SH-SY5Y (cell line): Measurements from ENCODE around the gene GNAL.

Experiments used
- GATA2 ChIP-seq: IDR thresholded peaks from 2 replicates; pipeline ENCODE4 v1.6.1; 2011; ENCODE audit warnings: mild to moderate bottlenecking, low read depth, low read length
- GATA3 ChIP-seq: IDR thresholded peaks from 2 replicates; pipeline ENCODE4 v1.6.1; 2011; ENCODE audit warnings: low read depth, mild to moderate bottlenecking, low read length, moderate library complexity

Gene GNAL

DNA sequence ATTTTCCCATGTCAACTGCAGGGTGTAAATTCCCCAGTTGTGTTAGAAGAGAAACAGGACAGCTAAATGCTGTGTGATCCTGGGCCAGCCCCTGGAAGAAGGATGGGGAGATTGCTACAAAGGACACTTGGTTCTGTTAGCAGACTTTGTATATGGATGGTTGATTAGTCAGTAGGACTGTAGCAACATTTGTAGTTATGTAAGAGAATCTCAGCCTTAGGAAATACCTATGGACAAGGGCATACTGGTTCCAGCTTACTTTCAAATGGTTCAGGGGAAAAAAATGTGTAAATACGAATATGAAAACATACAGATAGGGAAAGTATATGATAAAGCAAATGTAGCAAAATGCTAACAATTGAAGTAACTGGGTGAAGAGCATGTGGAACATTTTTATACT, 47.6 kb downstream of the GNAL start:
- TF ChIP-seq GATA2 (no peak), GATA3 (no peak)

DNA sequence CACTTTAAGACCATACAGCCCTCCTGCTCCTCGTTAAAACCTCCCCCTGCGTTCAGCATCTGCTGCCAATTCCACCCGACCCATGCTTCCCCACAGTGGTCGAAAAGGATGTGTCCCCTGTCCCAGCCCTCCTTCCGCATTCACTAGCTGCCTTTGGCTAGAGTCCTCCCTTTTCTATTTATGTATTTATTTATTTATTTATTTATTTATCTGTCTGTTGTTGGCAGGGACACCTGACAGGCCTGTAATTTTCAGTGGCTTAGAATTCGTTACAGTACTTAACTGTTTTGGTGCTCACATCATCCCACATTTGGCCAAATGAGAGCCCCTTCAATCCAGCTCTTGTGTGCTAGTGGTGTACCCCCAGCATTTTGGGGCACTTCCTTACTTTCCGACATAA, 50.8 kb downstream of the GNAL start:
- TF ChIP-seq GATA3 (no peak), GATA2 (no peak)

DNA sequence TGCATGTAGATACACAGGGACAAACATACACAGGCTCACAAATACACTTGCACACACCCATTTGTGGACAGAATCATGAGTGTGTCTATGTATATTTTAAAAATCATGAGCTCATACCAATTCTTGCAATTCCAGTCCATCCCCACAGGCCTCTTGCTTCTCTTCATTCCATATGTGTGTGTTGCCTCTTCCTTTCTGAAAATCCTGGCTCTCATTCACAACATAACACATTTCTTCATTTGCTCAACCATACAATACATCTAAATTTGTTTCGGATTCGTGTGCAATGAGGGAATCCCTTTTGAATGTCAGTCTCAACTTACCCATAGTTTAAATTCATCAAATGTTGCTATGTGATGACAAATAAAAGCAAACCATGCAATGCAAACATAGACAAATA, 51.4 kb downstream of the GNAL start:
- no peak for TF ChIP-seq GATA3

DNA sequence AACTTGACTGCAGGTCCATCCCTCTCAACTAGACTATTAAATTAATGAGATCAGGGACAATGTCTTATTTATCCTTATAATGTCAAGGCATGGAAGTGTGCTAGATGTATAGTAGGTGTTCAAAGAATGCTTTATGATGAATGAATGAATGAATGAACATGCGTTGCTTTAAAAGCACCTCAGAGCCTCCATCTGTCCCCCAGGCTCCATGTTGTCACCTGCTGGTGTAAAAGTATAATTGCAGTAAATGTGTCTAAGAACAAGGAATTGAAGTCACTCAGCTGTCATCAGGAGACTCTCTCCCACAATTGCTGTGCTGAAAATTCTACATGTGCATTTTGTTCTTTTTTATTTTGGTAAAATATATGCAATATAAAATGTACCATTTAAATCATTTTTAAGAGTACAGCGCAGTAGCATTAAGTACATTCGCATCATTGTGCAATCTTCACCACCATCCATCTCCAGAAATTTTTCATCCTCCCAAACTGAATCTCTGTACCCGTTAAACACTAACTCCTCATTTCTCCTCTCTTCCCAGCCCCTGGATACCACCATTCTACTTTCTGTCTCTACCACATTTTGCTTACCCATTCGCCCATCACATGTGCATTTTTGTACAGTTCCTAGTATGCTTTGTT, 52.6 kb downstream of the GNAL start:
- TF ChIP-seq GATA3 (no peak), GATA2 (no peak)

DNA sequence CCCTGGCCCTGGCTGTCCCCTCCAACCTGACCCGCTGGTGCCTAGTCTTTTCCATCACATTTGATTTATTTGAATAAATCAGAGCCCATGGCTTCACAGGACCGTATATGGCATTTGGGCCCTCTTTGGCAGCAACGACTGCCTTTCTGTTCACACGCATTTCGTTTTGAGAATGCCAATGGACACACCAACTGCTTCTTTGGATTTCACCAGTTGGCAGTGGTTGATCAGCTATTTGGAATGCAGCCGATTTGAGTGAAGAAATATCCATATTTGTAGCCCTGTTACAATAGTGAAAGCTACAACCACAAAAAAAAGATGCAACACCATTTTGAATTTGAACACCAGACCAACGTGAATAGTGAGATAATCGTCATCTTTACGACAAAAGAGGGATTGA, 56.5 kb downstream of the GNAL start:
- no peak for TF ChIP-seq GATA3
- TF ChIP-seq GATA2: no peak

DNA sequence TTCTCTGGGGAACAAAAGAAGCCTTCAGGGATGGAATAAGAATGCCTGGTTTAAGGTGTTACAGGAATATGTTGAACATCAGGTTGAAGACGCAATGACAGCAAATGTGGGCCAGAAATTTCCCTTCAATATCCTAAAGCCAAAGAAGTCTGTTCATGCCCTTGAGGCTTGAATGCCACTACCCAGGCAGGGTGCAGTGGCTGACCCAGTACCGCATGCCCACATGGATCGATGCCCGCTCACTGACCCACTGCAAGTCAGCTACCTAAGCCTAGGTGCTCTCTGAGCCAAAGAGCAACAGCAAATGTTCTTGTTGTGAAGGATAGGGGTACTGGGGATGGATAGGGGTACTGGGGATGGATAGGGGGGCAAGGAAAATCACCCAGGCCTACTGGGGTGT, 58.2 kb downstream of the GNAL start:
- TF ChIP-seq GATA3: no peak
- TF ChIP-seq GATA2: no peak

DNA sequence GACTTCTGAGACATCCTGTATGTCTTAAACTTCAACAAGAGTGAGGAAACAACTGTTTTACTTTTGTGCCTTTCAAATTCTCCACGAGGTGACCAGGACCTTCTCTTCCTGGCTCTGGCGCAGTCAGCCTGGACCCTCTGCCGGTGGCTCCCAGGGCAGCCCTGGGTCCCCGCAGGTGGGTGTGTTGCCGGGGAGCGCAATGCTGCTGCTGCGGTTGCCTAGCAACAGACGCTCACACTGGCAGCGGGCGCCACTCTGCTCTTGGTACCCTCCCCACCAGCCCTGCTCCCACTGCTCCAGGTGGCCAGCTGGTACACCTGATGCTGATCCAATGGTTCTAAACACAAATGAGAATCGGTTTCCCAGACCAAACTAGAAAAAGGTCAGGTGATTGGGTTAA, 58.7 kb downstream of the GNAL start:
- TF ChIP-seq GATA2 (no peak), GATA3 (no peak)

DNA sequence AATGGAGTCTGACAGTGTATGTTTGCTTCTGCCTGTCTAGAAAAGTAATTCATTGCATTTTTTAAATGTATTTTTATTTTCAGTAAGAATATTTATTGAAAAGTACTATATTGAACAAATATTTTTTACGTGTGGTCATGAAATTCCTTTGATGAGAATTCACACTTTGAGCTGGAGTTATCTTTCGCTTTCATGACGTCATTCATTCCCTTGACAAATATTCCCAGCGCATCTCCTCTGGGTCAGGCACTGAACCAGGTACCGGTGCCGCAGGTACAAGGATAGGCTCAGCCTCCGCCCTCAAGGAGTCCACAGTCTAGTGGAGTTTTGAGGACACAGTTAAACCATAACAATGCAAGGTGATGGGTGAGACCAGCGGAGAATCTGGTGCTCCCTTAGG, 60.2 kb downstream of the GNAL start:
- TF ChIP-seq GATA2: no peak
- no peak for TF ChIP-seq GATA3

DNA sequence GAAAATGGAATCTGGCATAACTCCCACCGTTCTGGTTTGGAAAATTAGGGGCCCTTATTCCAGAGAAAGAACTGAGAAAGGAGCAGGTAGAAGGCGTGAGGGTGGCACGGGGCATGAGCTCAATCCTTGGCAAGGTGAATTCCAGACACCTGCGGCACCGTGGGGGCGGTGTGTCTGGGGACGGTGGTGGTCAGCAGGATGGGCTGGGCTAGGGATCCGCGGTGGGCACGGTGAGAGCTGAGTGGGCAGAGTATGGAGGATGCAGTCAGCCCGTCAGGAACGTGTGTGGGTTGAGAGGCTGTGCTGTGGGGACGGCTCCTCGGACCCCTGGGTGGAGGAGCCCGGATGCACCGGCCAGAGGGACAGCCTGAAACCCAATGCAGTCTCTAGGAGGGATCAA, 61.1 kb downstream of the GNAL start:
- TF ChIP-seq GATA3 (no peak), GATA2 (no peak)

DNA sequence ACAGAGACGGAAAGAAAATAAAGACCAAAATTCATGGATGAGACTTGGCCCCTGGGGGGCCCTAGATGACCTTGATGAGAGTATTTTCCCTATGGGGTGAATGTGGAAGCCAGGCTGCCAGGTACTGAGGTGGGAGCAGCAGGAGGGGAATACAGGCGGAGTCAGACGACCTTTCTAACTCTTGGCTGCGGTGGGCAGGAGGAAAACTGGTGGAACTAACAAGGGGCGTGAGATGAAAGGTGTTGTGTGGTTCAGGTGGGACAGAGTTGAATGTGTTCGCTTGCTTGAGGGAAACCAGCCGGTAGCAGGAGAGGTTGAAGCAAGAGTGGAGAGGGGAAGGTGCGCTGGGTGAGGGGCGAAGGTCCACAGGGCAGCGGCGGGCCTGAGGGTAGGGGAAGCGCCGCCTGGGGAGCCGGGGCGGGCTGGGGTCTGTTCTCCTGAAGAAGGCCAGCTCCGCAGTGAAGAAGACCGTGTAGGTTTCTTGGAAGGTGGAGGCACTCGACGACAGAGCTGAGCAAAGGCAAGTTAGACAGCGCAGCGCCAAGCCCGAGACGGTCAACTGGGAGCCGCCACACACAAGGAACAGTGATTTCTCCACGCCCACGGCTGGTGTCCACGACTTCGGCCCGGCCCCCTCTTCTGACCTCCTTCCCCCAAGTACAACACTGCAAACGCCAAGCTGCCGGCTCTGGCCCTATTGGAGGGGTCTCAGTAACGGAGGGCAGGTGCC, 61.7 kb downstream of the GNAL start:
- no peak for TF ChIP-seq GATA3

DNA sequence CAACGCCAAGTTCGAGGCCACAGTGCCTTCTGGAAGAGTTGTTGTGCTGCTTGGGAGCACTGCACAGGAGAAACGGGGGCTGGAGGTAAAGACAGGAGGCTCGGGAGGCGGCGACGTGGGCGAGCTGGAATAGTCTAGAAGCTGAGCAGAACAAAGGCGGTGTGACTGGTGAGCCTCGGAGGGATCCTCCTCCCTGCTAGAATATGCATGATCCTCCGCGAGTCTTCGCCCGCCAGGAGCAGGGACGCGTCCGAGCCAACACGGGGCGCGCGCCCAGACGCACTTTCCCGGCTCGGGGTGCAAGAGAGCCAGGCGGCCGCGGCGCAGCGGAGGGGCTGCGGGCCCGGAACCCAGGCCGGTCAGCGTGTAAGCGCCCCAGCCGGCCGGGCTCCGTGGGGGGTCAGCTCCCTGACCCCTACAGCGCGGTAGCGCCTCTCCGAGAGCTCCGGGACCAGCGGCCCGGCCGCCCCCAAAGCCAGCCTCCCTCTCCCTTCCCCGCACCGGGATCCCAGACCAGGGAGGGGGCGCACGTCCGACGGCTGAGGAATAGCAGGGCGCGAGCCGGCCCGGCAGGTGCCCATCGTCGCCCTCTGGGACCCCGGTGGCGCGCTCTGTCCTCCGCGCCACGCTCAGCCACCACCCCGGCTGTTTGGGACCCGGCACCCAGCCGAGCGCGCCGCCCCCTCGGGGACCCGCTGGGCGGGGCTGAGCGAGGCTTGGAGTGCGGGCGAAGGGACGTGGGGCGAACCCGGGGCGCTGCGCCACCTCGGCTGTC, 62.5 kb downstream of the GNAL start:
- no peak for TF ChIP-seq GATA3
- TF ChIP-seq GATA2: no peak

DNA sequence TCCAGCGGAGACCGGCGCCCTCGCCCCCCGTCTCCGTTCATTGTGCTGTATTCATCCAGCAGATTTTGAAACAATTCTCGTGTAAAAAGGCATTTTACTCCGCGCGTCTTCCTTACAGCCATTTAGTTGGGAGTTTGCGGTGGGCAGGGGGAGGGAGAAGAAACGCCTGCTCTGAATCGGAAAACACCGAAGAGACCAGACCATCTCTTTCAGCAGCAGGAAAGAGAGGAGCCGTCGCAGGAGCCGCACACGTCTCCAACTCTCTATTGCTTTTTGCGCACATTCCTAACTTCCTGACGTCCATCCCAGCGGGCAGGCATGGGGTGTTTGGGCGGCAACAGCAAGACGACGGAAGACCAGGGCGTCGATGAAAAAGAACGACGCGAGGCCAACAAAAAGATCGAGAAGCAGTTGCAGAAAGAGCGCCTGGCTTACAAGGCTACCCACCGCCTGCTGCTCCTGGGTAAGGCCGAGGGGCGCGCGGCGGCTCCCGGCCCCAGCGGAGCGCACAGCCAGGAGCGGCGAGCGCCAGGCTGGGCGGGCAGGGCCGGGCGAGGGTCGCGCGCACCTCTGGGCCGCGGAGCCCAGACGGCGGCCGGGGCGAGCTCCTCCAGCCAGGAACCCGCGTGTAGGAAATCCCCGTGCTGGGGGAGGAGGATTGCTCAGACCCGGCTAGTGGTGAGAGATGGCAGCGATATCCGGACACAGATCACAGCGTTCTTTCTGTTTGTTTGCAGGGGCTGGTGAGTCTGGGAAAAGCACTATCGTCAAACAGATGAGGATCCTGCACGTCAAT, 63.2 kb downstream of the GNAL start:
- TF ChIP-seq GATA2 (no peak), GATA3 (no peak)

DNA sequence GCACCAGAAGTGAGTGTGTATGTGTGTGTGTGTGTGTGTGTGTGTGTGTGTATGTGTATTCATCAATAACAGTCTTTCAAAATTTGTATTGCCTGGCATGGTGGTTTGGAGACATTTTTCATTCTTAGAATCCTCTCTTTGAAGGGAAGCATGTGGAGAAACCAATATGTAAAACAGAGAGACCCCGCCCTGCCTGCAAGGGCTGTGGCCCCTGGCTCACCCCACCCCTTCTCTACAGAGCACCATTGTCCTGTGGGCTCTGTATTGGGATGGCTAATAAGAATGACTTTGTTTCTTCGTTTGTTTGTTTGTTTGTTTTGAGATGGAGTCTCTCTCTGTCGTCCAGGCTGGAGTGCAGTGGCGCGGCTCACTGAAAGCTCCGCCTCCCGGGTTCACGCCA, 65.9 kb downstream of the GNAL start:
- no peak for TF ChIP-seq GATA2
- TF ChIP-seq GATA3: no peak

DNA sequence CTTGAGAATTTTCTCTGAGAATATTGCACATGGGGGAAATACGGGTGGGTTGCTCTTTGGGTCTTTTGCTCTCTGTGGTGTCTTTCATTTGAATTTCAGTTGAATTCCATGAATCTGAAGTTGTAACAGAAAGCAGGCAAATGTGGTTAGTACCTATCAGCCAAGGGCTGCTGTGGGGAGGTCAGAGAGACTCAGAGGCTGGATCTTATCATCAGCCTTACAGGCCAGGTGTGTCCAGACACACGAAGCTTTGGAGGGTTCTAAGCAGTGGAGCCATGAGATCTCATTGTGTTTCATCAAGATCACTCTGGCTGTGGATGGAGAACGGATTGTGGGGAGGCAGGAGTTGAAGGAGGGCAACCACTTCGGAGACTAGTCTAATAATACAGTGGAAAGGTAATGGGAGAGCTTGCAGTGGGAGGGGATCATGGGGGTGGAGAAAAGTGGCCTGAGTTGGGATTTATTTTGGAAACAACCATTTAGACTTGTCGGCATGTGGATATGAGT, 68.1 kb downstream of the GNAL start:
- TF ChIP-seq GATA3: no peak
- TF ChIP-seq GATA2: no peak
